HG03460 (cell line): ENCODE data around the gene TCEAL8.
"Not testable (repeated sequence)": the region's sequence is repeated elsewhere in the genome, so short reads cannot be mapped to it uniquely, and the experiment has no call there.

Experiments
- ATAC-seq: cut with Tn5 transposase; IDR thresholded peaks from one replicate; pipeline ENCODE4 v1.9.1; 2021; ENCODE audit not compliant: unreplicated experiment

TCEAL8 gene, protein sequence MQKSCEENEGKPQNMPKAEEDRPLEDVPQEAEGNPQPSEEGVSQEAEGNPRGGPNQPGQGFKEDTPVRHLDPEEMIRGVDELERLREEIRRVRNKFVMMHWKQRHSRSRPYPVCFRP

DNA sequence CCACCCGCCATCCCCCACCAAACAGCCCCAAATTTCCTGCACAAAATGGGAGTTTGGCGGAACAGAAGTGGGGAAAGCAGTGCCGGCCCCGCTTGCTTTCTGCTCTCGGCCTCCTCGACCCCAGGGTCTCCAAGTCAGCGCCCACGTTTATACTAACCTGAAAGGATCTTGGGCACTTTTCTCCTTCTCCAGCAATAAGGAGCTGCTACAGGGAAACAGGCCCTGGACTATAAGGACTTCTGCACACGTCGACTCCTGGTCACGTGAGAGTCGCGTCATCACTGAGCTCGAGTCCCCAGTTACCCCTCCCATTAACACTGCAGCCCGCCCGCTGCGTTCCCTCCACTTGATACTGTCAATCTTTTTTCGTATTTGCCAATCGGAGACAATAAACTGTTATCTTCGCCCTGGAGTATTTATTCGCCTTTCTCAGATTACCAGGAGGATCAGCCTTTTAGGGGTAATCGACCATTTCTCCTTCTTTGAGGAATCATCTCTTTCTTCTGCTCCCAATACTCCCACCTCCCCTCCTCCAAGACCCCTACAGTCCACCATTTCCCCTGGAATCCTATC lies at the start of gene TCEAL8:
Gene TCEAL8, minus strand, starts transcription at position 235 of the 573 bp plus-strand sequence. CDS start 1,176 bp downstream, outside the sequence.
- peak; percentile 97 for ATAC-seq

DNA sequence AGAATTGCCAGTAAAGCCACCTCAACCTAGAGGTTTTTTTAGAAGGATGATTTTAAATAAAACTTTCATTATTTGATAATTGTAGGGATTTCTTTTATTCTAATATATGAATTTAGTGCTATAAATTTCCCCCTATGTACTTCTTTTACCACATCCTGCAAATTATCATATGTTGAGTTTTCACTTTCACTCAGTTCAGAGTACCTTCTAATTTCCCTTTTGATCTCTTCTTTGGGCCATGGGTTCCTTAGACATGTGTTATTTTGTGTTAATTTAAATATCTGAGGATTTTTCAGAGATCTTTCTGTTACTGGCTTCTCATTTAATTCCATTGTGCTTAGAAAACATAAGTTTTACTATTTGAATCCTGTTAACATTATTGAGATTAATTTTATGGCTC lies 49.8 kb upstream of the TCEAL8 start:
- ATAC-seq: no peak

DNA sequence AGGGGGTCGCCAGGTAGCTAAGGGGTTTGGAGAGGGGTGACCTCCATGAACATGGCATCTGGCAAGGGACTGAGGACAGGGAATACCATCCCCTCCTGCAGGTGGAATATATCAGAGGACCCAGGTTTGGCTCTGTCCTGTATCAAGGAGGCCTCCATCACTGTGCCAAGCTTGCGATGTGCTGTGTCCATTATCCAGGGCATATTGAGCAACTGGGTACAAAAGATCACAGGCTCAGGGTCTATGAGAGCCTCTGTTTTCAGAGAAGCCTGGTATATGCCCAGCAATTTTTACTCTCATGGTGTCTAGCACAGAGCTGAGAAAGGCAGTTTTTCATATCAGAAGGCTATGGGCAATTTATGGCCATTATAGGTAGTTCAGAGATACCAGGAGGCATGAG lies 38.2 kb upstream of the TCEAL8 start:
- ATAC-seq: no peak

DNA sequence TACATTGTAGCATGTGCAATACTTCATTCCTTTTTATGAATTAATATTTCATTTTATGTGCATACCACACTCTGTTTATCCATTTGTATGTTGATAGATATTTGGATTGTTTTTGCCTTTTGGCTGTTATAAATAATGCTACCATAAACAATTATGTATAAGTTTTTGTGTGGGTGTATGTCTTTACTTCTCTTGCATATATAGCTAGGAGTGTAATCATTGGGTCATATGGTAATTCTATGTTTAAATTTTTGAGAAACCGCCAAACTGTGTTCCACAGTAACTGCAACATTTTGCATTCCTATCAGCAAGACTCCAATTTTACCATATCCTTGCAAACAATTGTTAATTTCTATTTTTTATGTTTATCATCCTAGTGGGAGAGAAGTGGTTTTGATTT lies 24.7 kb upstream of the TCEAL8 start:
- no peak for ATAC-seq

DNA sequence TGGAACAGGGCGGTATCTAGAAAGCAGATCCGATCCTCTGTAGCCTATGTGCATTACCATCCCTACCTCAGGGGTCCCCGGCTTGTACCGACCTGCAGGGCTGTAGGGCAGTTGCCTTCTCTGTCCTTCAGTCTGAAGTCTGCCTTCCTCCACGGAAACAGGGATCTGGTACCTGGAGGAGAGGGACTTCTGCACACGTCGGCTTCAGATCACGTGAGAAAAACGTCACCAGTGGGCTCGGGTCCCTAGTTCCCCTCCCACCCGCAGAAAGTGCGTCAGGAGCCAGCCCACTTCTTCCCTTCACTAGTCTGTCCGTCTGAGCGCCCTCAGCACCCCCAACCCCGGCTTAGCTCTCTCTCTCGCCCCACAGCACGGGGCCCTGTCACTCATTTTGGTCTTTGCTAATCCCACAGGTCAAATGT lies 21.6 kb upstream of the TCEAL8 start, which contains the start of gene TCEAL5:
Gene TCEAL5, minus strand, starts transcription at position 170 of the 422 bp plus-strand sequence. CDS start 2,187 bp downstream, outside the sequence.
- ATAC-seq: no peak

- ATAC-seq: no peak
Observed at GRCh38 chrX:103275947-103276567, 21.1 kb upstream of the TCEAL8 start.

GRCh38 chrX:103274284-103274683 lies 19.3 kb upstream of the TCEAL8 start:
- no peak for ATAC-seq

DNA sequence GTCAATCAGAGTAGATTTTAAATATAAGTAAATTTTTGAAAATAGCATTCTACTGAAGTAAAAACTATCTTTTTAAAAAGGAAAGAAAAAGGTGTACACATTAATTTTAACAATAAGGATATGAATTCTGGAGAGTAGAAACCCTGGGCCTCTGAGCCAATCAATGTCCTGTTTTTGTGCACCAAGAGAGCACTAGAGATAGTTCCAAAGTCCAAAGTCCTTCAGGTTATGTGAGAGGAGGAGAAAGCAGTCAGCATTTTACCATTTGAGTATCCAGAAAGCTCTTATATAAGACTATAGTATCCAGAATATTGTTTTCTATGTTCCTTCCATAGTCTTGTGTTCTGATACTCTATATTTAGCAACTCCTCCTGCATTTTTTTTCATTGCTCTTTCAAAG lies 3.3 kb upstream of the TCEAL8 start:
- ATAC-seq: no peak

DNA sequence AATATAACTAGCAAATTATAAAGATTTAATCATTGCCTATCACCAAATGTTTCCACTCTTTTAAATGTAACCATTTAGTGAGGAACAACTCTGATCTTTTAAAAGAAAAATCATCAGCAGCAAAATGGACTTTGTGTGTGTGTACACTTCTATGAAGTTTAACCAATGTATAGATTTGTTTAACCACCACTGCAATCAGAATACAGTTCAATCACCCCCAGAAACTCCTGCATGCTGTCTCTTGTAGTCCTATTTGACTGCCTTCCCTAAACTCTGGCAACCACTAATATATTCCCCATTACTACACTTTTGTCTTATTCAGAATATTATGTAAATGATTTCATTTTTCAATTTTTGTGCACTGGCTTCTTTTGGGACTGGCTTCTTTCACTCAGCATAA lies 1.7 kb upstream of the TCEAL8 start:
- no peak for ATAC-seq

DNA sequence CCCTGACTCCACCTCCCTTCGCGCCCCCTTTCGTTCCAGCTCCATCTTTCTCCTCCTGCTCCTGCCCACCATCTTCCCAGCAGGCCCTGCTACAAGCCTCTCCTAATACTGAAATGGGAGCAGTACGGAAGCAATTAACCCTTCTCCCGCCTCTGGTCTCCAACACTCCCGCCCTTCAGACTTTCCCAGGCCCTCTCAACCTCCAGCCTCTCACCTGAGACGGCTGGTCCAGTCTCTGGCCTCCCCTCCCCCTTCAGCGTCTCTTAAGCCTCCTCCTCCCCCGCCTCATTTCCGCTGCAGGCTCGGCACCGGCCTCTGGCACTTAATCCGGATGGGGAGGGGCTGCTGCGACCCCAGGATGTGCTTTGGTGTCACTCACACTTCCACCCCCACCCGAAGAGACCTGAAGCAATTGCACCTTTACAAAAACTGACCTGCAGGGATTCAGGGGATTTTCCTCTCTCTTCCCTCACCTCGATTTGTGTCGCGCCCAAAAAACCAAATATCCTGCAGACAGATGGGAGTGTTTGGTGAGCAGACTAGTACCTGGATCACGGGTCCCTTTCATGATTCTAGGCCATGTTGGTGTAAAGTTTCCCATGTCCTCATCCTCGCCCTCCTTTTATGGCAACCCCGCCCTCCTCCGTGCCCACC lies 657 bp downstream of the TCEAL8 start:
- ATAC-seq: peak; percentile 71

DNA sequence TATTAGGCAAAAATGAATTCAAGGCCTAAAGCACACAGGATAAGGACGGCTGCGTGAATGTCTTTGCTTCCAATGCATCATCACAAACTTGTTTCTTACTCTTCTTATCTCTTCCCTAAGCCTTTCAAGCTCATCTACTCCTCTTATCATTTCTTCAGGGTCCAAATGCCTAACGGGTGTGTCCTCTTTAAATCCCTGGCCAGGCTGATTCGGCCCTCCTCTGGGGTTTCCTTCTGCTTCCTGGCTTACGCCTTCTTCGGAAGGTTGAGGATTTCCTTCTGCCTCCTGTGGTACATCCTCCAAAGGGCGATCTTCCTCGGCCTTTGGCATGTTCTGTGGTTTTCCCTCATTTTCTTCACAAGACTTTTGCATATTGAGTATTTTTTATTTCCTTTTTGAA lies 1.3 kb downstream of the TCEAL8 start:
- ATAC-seq: no peak

- no peak for ATAC-seq
Observed at GRCh38 chrX:103250977-103251376, 4.0 kb downstream of the TCEAL8 start.

DNA sequence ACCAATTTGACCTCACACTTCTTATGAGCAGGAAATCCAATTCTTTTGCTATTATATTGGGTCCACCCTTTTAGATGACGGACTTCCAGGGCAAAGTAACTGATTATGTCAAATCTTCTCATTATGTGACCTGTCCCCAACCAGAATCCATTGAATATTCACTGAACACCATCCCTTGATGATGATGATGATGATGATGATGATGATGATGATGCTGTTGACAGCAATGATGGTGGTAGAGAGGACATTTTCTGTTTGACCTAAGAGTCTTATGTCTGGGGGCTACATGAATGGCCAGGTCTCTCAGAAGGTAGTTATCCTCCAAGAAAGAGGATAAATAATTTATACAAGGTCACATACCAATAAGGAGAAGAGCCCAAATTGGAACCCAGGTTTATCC lies 5.2 kb downstream of the TCEAL8 start:
- no peak for ATAC-seq

DNA sequence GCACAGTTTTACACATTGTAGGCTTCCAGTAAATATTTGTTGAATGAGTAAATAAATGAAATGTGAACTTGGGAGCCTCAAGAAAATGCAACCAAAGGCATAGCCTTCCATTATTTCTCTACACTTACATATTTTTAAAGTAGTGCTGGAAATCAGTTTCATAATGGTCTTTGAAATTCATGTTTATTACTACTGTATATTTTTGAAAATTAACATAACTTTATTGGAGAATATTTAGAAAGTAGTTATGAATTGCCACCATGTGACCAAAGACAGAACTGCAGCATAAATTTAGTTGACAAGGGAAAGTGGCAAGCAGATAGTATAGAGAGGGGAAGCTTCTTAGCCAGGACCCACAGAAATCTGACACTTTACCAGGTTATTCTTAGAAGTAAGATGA lies 6.4 kb downstream of the TCEAL8 start:
- no peak for ATAC-seq

DNA sequence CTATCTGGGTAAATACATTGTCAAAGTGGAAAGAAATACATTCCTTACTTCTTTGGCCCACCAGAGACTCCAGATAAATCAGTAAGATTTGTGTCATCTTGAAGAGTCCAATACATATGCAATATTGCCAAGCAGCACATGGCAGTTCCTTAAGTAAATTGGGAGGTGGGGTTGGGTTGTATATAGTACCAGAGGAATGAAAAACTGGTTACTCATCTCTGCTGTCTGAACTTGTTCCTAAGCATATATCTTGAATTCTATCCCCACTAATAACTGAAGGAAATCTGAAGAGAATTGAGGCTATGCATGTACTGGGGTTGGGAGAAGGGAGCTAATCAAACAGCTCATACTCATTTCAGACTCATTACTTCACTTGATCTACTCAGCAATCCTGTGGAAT lies 14.8 kb downstream of the TCEAL8 start:
- ATAC-seq: no peak

- ATAC-seq: no peak
Observed at GRCh38 chrX:103236296-103236695, 18.7 kb downstream of the TCEAL8 start.

DNA sequence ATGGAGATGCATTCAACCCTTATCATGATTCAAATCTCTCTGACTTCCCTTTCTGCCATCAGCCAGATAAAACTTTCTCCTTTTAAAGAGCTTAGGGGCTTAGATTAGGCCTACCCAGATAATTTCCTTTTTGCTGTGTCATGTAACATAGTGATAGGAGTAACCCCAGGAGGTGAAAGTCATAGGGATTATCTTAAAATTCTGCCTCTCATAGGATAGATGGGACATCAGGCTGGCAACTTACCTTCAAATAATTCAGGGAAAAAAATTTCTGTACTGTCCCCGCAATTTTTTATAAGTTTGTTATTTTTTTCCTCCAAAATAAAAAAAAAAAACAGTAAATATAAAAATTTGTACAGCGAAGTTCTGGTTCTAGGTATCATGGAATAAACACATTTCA lies 19.3 kb downstream of the TCEAL8 start:
- ATAC-seq: not testable (repeated sequence)

GRCh38 chrX:103234869-103235268 lies 20.1 kb downstream of the TCEAL8 start:
- ATAC-seq: no peak

- no peak for ATAC-seq
Observed at GRCh38 chrX:103233263-103233662, 21.7 kb downstream of the TCEAL8 start.

DNA sequence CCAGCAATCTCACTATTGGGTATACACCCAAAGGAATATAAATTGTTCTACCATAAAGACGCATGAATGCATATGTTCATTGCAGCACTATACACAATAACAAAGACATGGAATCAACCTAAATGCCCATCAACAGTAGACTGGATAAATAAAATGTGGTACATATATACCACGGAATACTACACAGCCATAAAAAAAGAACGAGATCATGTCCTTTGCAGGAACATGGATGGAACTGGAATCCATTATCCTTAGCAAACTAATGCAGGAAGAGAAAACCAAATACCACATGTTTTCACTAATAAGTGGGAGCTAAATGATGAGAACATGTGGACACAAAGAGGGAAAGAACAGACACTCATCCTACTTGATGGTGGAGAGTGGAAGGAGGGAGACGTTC lies 29.0 kb downstream of the TCEAL8 start:
- not testable (repeated sequence) for ATAC-seq

DNA sequence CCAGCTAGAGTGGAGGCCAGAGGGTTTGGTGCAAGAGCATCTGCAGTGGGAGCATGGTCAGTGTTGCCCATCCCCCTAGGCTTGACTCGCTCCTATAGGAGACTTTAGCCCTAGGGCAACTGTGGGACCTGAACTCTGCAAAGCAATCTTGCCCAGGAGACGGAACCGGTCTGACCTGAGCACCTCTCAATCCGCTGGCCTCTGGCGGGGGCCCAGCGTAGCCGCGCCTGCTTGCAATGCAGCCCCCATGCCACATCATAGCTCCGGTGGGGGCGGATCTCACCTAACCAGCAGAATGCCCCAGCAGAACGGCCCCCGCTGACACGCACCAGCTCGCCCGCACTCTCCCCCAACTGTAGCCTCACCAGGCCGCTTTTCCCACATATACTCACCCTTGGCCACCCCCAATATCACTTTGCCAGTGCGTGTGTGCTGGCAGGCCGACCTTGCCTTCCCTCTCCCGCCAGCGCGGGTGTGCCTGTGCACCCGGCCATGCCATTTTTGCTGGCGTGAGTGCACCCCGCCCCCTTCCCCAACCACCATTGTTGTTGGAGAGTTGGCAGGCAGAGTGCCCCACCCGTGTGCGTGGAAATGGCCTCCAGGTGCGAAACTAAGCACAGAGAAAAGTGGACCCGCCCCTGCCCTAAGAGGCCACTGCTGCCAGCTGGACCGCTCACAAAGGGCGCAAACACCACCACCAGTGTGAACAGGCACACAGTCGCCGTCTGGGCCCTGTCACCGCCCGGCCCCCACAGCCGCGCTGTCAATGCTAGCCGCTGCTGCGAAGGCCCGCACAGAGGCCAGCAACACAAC lies 34.2 kb downstream of the TCEAL8 start:
- no peak for ATAC-seq
